Testis (tissue), 3 donors: ENCODE measurements around the gene VPS37C. TPM values are rescaled to one million over a fixed set of nuclear protein-coding genes. Genes with fewer than 3 reads are reported as not detected.

Experiments
- DNase-seq: peaks from one replicate; pipeline ENCODE4 v3.0.0-alpha.2; 2019
- H3K27ac ChIP-seq, 2 donors: fragments of 200-600 bp; sonication (generic); one replicate each; pipeline ENCODE4 v1.5.1; 2019
- H3K27me3 ChIP-seq: fragments of 200-600 bp; sonication (generic); one replicate; pipeline ENCODE4 v1.5.1; 2019
- H3K36me3 ChIP-seq: fragments of 200-600 bp; sonication (generic); one replicate; pipeline ENCODE4 v1.5.1; 2017; ENCODE audit warnings: low read depth; ENCODE audit errors: missing control alignments
- H3K4me1 ChIP-seq: fragments of 200-600 bp; sonication (generic); one replicate; pipeline ENCODE4 v1.5.1; 2019
- H3K4me3 ChIP-seq, 2 donors: fragments of 200-600 bp; sonication (generic); one replicate each; pipeline ENCODE4 v1.5.1; 2017 to 2019
- H3K9me3 ChIP-seq: fragments of 200-600 bp; sonication (generic); one replicate; pipeline ENCODE4 v1.5.1; 2017
- CTCF ChIP-seq, 3 experiments: fragments of 450-650 bp in 2 of 3; fragments of 200-600 bp in 1 of 3; sonication (generic) in 1 of 3; IDR thresholded peaks; one replicate each; pipeline ENCODE4 v1.5.1; 2016 to 2019; ENCODE audit warnings: antibody characterized with exemption in 3 of 3, mild to moderate bottlenecking in 2 of 3, moderate library complexity in 1 of 3
- POLR2A ChIP-seq: fragments of 450-650 bp; IDR thresholded peaks from one replicate; pipeline ENCODE4 v1.6.1; 2017; ENCODE audit warnings: antibody characterized with exemption, mild to moderate bottlenecking, moderate library complexity
- WGBS, 2 donors: methylation state at CpG; one replicate each; pipeline ENCODE4 v1.1.5; 2018; 5-methylcytosine and 5-hydroxymethylcytosine counted together
- intact Hi-C: fragments of 100-400 bp; cut with DNase I; formaldehyde crosslinking; loops from one replicate; pipeline ENCODE4 v1.15.1; 2023; ENCODE audit warnings: low total_unique reads
- polyA plus RNA-seq: library from polyadenylated mRNA; stranded (reverse); fragments of 350-450 nt; fragmentation: Illumina TruSeq; extraction: RNeasy Lipid Tissue Mini Kit (QIAGEN cat#74804); gene quantifications from one replicate; pipeline ENCODE4 v1.2.3, GENCODE V29; 2014; ENCODE audit warnings: low read depth, low replicate concordance; ENCODE audit not compliant: insufficient read depth
- total RNA-seq, 2 donors: library from RNA; depleted of rRNA; stranded (reverse); fragments of >200 nt; gene quantifications; one replicate each; pipeline ENCODE4 v1.2.3, GENCODE V29; 2016

The VPS37C gene
- total and polyA plus RNA-seq, 3 donors from 2014 or later, result 29.1 to 36.9 (median 31.0) TPM

- no peak for TF ChIP-seq POLR2A
- no peak for TF ChIP-seq CTCF (IDR thresholded peaks at IDR 0.05)
- H3K4me3 ChIP-seq, result no peak overlapping the region
- intact Hi-C loops, result no loop called here
- no peaks in the 10 kb centered on the region for H3K27me3 ChIP-seq
- peaks cover 16% of the 10 kb centered on the region for H3K4me1 ChIP-seq
- no peak for DNase-seq
- 78 to 85% methylated on average over 10 to 17 of the region's 17 CpGs for WGBS, 2 donors
- no peak overlapping the region for H3K27ac ChIP-seq
- no peaks in the 10 kb centered on the region for H3K36me3 ChIP-seq
- no peaks in the 10 kb centered on the region for H3K9me3 ChIP-seq
These were observed 15.8 kb downstream of the VPS37C start for GRCh38 chr11:61145228-61146005.

- H3K4me3 ChIP-seq, result no peak overlapping the region
- no peak overlapping the region for H3K27ac ChIP-seq
- H3K27me3 ChIP-seq, result no peaks in the 10 kb centered on the region
- DNase-seq, result no peak
- H3K9me3 ChIP-seq, result no peaks in the 10 kb centered on the region
- TF ChIP-seq POLR2A (no peak), CTCF (IDR thresholded peaks at IDR 0.05) (no peak)
- no peaks in the 10 kb centered on the region for H3K36me3 ChIP-seq
- intact Hi-C loops, result no loop called here
- 90 to 91% methylated on average over 8 to 16 of the region's 16 CpGs for WGBS, 2 donors
- peaks cover 9% of the 10 kb centered on the region for H3K4me1 ChIP-seq
These were observed 16.6 kb downstream of the VPS37C start for GRCh38 chr11:61144511-61145179.

- intact Hi-C loops, result no loop called here
- 100% methylated on average over 1 of the region's 1 CpG for WGBS, 2 donors
- H3K9me3 ChIP-seq, result no peaks in the 10 kb centered on the region
- no peaks in the 10 kb centered on the region for H3K36me3 ChIP-seq
- TF ChIP-seq CTCF (IDR thresholded peaks at IDR 0.05) (no peak), POLR2A (no peak)
- DNase-seq, result no peak
- no peak overlapping the region for H3K27ac ChIP-seq
- peaks cover 13% of the 10 kb centered on the region for H3K4me1 ChIP-seq
- no peaks in the 10 kb centered on the region for H3K27me3 ChIP-seq
- H3K4me3 ChIP-seq, result no peak overlapping the region
These were observed 18.8 kb downstream of the VPS37C start for GRCh38 chr11:61142424-61142823.

- intact Hi-C loops, result no loop called here
- H3K4me3 ChIP-seq, result no peak overlapping the region
These were observed 19.6 kb downstream of the VPS37C start for GRCh38 chr11:61141601-61142028.

GRCh38 chr11:61140416-61140815 is 20.8 kb downstream of the VPS37C start:
- no peak for DNase-seq
- Histone ChIP-seq H3K27me3 (no peaks in the 10 kb centered on the region), H3K4me1 (peaks cover 13% of the 10 kb centered on the region), H3K4me3 (no peak overlapping the region), H3K9me3 (no peaks in the 10 kb centered on the region), H3K36me3 (no peaks in the 10 kb centered on the region), H3K27ac (no peak overlapping the region)
- intact Hi-C loops, result no loop called here
- TF ChIP-seq POLR2A, result no peak
- TF ChIP-seq CTCF (IDR thresholded peaks at IDR 0.05), result no peak
- WGBS, 2 donors, result 78 to 91% methylated on average over 4 of the region's 4 CpGs

More at GRCh38 chr11:61141601-61142028, 19.6 kb downstream of the VPS37C start:
- no peaks in the 10 kb centered on the region for H3K36me3 ChIP-seq
- WGBS, 2 donors, result 66 to 88% methylated on average over 3 to 10 of the region's 10 CpGs
- DNase-seq, result no peak
- no peak overlapping the region for H3K27ac ChIP-seq
- TF ChIP-seq POLR2A, result no peak
- no peaks in the 10 kb centered on the region for H3K27me3 ChIP-seq
- H3K4me1 ChIP-seq, result peaks cover 13% of the 10 kb centered on the region
- H3K9me3 ChIP-seq, result no peaks in the 10 kb centered on the region
